ENCODE data around the gene AKR1B15. TPM values are rescaled to one million over a fixed set of nuclear protein-coding genes. Genes with fewer than 3 reads are reported as not detected.

AKR1B15 gene
- total and polyA plus RNA-seq, 2 experiments from 2014 or later, result not detected

DNA sequence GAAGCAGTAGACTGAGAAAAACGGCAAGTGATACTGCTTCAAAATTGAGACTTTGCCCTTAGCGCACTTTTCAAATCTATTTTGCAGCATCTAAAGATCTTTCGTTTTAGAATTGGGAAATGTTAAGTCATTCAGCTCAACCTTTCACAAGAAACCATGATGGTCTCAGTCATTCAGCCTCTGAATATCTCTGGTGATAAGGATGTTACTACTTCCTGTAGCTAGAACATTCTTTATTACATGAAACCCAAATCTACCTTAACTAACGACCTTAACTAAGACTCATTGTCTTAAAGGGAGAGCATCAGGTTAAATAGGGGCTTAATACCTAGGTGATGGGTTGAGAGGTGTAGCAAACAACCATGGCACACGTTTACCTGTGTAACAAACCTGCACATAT is 47.9 kb upstream of the AKR1B15 start:
- no peaks in the 10 kb centered on the region for H4K20me1 ChIP-seq (replicated peaks; ENCODE audit: insufficient read depth)

More for the DNA sequence above, 47.9 kb upstream of the AKR1B15 start:
- 0 out of 2 replicates have a peak, but pooled peaks cover 5% of the 10 kb centered on the region for H3K4me1 ChIP-seq (ENCODE audit: insufficient read depth)
- no peaks in the 10 kb centered on the region for H3K36me3 ChIP-seq (ENCODE audit: insufficient read depth)
- no peaks in the 10 kb centered on the region for H3K27me3 ChIP-seq (ENCODE audit: insufficient read depth)
- no peak overlapping the region for H3K27ac ChIP-seq (ENCODE audit: low read depth)
- Mint-ChIP-seq H3K4me1 (peaks cover 5% of the 10 kb centered on the region; the same call in 1 of the 3 replicates), H3K9me3 (no peaks in the 10 kb centered on the region), H3K36me3 (ENCODE audit: low read depth) (no peaks in the 10 kb centered on the region), H3K4me3 (no peak overlapping the region), H3K27ac (no peak overlapping the region), H3K27me3 (ENCODE audit: insufficient read depth, low read depth, poor library complexity) (peaks cover 1% of the 10 kb centered on the region)
- TF ChIP-seq EZH2phosphoT487 (IDR thresholded peaks at IDR 0.05; ENCODE audit: unreplicated experiment), result no peak
- TF ChIP-seq ZNF331 (CRISPR knock-in tag; IDR thresholded peaks at IDR 0.05; ENCODE audit: low read depth), result no peak
- TF ChIP-seq POLR2AphosphoS5 (IDR thresholded peaks at IDR 0.05; ENCODE audit: low read depth), result no peak
- TF ChIP-seq, protein P1, sequence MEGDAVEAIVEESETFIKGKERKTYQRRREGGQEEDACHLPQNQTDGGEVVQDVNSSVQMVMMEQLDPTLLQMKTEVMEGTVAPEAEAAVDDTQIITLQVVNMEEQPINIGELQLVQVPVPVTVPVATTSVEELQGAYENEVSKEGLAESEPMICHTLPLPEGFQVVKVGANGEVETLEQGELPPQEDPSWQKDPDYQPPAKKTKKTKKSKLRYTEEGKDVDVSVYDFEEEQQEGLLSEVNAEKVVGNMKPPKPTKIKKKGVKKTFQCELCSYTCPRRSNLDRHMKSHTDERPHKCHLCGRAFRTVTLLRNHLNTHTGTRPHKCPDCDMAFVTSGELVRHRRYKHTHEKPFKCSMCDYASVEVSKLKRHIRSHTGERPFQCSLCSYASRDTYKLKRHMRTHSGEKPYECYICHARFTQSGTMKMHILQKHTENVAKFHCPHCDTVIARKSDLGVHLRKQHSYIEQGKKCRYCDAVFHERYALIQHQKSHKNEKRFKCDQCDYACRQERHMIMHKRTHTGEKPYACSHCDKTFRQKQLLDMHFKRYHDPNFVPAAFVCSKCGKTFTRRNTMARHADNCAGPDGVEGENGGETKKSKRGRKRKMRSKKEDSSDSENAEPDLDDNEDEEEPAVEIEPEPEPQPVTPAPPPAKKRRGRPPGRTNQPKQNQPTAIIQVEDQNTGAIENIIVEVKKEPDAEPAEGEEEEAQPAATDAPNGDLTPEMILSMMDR (conservative IDR thresholded peaks at IDR 0.05; ENCODE audit: low read depth in 2 of 2), result no peak
- TF ChIP-seq NANOG (IDR thresholded peaks at IDR 0.05; ENCODE audit: borderline replicate concordance), result no peak
- TF ChIP-seq, protein P2, sequence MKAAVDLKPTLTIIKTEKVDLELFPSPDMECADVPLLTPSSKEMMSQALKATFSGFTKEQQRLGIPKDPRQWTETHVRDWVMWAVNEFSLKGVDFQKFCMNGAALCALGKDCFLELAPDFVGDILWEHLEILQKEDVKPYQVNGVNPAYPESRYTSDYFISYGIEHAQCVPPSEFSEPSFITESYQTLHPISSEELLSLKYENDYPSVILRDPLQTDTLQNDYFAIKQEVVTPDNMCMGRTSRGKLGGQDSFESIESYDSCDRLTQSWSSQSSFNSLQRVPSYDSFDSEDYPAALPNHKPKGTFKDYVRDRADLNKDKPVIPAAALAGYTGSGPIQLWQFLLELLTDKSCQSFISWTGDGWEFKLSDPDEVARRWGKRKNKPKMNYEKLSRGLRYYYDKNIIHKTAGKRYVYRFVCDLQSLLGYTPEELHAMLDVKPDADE (IDR thresholded peaks at IDR 0.05), result no peak
- no peak for TF ChIP-seq EZH2 (IDR thresholded peaks at IDR 0.05; ENCODE audit: low read depth, unreplicated experiment)
- TF ChIP-seq JUNB (IDR thresholded peaks at IDR 0.05; ENCODE audit: unreplicated experiment), result no peak
- TF ChIP-seq STAT1 (IDR thresholded peaks at IDR 0.05; ENCODE audit: unreplicated experiment), result no peak
- TF ChIP-seq REST (IDR thresholded peaks at IDR 0.05; ENCODE audit: unreplicated experiment), result no peak
- no peak for TF ChIP-seq ZNF114 (CRISPR knock-in tag; IDR thresholded peaks at IDR 0.05)
- TF ChIP-seq, protein P3, sequence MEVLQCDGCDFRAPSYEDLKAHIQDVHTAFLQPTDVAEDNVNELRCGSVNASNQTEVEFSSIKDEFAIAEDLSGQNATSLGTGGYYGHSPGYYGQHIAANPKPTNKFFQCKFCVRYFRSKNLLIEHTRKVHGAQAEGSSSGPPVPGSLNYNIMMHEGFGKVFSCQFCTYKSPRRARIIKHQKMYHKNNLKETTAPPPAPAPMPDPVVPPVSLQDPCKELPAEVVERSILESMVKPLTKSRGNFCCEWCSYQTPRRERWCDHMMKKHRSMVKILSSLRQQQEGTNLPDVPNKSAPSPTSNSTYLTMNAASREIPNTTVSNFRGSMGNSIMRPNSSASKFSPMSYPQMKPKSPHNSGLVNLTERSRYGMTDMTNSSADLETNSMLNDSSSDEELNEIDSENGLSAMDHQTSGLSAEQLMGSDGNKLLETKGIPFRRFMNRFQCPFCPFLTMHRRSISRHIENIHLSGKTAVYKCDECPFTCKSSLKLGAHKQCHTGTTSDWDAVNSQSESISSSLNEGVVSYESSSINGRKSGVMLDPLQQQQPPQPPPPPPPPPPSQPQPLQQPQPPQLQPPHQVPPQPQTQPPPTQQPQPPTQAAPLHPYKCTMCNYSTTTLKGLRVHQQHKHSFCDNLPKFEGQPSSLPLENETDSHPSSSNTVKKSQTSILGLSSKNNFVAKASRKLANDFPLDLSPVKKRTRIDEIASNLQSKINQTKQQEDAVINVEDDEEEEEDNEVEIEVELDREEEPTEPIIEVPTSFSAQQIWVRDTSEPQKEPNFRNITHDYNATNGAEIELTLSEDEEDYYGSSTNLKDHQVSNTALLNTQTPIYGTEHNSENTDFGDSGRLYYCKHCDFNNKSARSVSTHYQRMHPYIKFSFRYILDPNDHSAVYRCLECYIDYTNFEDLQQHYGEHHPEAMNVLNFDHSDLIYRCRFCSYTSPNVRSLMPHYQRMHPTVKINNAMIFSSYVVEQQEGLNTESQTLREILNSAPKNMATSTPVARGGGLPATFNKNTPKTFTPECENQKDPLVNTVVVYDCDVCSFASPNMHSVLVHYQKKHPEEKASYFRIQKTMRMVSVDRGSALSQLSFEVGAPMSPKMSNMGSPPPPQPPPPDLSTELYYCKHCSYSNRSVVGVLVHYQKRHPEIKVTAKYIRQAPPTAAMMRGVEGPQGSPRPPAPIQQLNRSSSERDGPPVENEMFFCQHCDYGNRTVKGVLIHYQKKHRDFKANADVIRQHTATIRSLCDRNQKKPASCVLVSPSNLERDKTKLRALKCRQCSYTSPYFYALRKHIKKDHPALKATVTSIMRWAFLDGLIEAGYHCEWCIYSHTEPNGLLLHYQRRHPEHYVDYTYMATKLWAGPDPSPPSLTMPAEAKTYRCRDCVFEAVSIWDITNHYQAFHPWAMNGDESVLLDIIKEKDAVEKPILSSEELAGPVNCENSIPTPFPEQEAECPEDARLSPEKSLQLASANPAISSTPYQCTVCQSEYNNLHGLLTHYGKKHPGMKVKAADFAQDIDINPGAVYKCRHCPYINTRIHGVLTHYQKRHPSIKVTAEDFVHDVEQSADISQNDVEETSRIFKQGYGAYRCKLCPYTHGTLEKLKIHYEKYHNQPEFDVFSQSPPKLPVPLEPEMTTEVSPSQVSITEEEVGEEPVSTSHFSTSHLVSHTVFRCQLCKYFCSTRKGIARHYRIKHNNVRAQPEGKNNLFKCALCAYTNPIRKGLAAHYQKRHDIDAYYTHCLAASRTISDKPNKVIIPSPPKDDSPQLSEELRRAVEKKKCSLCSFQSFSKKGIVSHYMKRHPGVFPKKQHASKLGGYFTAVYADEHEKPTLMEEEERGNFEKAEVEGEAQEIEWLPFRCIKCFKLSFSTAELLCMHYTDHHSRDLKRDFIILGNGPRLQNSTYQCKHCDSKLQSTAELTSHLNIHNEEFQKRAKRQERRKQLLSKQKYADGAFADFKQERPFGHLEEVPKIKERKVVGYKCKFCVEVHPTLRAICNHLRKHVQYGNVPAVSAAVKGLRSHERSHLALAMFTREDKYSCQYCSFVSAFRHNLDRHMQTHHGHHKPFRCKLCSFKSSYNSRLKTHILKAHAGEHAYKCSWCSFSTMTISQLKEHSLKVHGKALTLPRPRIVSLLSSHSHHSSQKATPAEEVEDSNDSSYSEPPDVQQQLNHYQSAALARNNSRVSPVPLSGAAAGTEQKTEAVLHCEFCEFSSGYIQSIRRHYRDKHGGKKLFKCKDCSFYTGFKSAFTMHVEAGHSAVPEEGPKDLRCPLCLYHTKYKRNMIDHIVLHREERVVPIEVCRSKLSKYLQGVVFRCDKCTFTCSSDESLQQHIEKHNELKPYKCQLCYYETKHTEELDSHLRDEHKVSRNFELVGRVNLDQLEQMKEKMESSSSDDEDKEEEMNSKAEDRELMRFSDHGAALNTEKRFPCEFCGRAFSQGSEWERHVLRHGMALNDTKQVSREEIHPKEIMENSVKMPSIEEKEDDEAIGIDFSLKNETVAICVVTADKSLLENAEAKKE (CRISPR knock-in tag; IDR thresholded peaks at IDR 0.05), result no peak
- H3K4me2 ChIP-seq, result no peak overlapping the region
- H3K79me2 ChIP-seq (replicated peaks; ENCODE audit: insufficient read depth), result no peaks in the 10 kb centered on the region
- ATAC-seq (no peak), DNase-seq (ENCODE audit: low spot score) (no peak)
- no peak overlapping the region for H2AFZ ChIP-seq
- no peaks in the 10 kb centered on the region for H3K9me2 ChIP-seq (ENCODE audit: insufficient read depth)
- H3K4me3 ChIP-seq, result no peak overlapping the region
- H3F3A ChIP-seq (replicated peaks; ENCODE audit: low read depth), result no peaks in the 10 kb centered on the region
